HG02943 (cell line): ENCODE results near the gene CCDC85B.
"Not testable (repeated sequence)": the region's sequence is repeated elsewhere in the genome, so short reads cannot be mapped to it uniquely, and the experiment has no call there.

Experiments used
- ATAC-seq: cut with Tn5 transposase; IDR thresholded peaks from one replicate; pipeline ENCODE4 v1.9.1; 2021; ENCODE audit warnings: mild to moderate bottlenecking, low read depth, moderate library complexity; ENCODE audit not compliant: unreplicated experiment

CCDC85B gene

DNA sequence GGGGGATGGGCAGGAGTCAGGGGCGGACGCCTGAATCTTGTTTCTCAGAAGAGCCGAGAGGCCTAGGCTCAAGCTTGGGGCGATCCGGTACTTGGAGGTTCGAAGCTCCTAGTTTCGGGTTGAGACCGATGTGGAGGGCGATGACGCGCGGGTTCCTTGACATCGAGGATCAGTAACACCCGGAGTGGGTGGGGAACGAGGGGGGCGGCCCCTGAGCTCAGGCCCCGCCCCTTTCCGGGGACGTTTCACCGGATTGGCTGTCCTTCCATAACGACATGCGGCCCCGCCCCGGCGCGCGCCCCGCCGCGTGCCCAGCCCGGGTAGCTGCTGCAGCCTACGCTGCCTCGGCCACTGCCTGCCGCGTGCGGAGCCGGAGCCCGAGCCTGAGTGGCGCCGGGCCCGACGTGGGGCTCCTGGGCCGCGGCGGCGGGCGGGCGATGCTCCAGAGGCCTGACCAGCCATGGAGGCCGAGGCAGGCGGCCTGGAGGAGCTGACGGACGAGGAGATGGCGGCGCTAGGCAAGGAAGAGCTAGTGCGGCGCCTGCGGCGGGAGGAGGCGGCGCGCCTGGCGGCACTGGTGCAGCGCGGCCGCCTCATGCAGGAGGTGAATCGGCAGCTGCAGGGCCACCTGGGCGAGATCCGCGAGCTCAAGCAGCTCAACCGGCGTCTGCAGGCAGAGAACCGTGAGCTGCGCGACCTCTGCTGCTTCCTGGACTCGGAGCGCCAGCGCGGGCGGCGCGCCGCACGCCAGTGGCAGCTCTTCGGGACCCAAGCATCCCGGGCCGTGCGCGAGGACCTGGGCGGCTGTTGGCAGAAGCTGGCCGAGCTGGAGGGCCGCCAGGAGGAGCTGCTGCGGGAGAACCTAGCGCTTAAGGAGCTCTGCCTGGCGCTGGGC lies at the start of gene CCDC85B:
TSS of gene CCDC85B (plus strand) at position 350 of the 895 bp plus-strand sequence. CDS start at position 461, 111 bp downstream.
- ATAC-seq, result peak; percentile 45

DNA sequence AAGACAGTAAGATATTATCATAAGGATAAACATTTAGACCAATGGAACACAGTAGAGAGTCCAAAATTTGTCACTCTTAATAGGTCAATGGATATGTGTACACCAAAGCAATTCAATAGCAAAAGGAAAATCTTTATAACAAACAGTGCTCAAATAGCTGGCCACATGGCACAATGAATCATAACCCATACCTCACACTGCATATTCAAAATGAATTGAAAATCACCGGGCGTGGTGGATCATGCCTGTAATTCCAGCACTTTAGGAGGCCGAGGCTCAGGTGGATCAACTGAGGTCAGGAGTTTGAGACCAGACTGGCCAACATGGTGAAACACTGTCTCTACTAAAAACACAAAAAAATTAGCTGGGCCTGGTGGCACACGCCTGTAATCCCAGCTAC lies 48.3 kb upstream of the CCDC85B start:
- no peak for ATAC-seq

DNA sequence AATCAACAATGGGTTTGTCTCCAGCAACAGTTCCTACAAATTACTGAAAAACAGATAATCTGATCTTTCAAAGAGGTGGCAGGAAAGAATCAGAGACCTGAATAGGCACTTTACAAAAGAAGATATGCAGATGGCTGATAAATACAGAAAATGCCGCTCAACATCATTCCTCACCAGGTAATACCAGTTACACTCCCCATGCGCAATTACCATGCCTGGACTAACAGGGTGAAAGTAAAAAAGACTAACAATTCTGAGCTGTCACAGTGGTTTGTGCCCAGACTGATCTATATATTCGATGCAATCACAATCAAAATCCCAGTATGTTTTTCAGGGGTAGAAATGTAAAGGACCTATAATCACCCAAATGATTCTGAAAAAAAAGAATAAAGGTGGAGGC lies 46.7 kb upstream of the CCDC85B start:
- ATAC-seq, result no peak

DNA sequence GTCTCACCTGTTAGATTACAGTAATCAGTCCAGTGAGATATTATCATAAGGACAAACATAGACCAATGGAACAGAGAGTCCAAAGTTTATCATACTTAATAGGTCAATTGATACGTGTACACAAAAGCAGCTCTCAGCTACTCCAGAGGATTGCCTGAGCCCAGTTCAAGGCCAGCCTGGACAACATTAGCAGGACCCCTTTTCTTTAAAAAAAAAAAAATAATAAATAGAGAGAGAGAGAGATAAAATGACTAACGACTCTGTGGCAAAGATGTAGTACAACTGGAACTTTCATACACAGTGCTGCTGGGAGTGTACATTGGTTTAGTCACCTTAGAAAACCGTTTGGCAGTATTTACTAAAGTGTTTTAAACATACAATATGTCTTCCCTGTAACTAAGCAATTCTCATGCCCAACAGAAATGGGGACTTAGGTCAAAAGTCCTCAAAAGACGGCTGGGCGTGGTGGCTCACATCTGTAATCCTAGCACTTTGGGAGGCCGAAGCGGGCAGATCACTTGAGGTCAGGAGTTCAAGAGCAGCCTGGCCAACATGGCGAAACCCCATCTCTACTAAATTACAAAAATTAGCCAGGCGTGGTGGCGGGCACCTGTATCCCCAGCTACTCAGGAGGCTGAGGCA lies 46.1 kb upstream of the CCDC85B start:
- no peak for ATAC-seq

DNA sequence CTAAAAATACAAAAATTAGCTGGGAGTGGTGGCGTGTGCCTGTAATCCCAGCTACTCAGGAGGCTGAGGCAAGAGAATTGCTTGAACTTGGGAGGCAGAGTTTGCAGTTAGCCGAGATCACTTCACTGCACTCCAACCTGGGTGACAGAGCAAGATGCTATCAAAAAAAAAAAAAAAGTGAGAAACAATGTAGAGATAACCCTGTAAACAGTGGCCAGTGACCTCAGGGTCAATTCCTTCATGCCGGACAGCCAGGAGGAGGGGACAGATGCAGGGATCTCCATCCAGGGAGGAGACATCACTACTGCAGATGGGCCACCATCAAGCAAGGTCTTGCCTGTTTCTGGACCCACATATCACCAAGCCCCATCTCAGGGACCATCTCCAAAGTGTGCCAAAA lies 42.7 kb upstream of the CCDC85B start:
- no peak for ATAC-seq

DNA sequence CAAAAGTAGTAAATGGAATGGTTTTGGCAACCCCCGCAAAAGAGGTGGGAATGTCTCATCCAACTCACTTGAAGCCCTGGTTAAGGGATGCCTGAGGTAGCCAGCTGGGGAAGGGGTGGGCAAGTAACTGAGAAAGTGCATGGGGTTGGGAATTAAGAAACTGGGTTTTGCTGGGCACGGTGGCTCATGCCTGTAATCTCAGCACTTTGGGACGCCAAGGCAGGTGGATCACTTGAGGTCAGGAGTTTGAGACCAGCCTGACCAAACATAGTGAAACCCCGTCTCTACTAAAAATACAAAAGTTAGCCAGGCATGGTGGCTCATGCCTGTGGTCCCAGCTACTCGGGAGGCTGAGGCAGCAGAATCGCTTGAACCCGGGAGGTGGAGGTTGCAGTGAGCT lies 41.8 kb upstream of the CCDC85B start:
- not testable (repeated sequence) for ATAC-seq

DNA sequence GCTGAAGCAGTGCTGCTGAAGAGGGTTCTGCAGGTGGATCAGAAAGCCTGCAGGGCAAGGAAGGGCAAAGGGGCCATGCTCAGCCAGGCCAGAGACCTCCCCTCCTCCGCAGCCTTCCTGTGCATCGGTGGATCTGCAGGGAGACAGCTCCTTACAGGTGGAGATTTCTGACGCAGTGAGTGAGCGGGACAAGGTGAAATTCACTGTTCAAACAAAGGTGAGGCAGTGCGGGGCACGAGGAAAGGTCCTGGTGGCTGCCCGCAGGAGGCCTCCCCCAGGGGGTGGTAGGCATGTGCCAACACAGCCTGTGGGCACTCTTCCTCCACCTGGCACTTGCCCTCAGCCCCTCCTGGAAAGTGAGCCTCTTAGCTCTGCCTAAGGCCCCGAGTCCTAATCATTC lies 41.1 kb upstream of the CCDC85B start:
- ATAC-seq, result no peak

DNA sequence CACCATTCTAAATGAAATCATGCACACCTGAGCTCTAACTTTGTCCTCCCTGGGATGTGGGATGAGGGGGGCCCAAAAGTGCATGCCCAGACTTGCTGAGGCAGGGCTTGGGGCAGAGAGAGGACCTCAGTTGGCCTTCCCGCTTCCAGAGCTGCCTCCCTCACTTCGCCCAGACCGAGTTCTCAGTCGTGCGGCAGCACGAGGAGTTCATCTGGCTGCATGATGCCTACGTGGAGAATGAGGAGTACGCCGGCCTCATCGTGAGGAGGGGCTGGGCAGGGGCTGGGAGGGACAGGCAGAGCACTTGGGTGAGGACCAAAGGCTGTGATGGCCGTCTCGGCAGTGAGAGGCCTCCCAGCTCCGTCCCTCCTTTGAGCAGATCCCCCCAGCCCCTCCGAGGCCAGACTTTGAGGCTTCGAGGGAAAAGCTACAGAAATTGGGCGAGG lies 40.7 kb upstream of the CCDC85B start:
- ATAC-seq, result no peak

DNA sequence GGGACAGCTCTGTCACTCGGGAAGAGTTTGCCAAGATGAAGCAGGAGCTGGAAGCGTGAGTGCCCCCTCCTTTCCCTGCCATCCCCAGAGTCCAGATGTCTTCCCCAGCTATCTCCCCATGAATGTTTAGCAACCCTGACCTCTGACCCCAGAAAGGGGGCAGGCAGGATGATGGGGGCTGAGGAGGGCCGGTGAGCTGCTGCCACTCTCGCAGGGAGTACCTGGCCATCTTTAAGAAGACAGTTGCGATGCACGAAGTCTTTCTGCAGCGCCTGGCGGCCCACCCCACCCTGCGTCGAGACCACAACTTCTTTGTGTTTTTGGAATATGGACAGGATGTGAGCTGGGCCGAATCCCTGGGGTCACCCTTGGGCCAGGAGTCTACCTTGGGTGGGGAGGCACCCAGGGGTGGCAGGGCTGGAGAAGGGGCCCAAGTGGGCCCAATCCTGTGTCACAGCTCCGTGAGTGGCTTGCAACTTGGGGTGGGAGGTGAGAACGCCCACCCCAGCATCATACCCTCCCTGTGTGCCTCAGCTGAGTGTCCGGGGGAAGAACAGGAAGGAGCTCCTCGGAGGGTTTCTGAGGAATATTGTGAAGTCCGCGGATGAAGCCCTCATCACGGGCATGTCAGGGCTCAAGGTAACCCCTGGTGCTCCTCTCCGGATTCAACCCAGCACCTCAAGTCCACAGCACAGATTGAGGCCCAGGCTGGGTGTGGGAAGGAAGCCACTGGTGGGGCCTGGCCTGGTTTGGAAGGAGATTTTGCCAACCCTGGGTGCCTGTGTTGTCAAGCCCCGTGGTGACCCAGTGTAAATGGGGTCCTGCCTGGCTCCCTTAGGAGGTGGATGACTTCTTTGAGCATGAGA lies 40.0 kb upstream of the CCDC85B start:
- no peak for ATAC-seq

DNA sequence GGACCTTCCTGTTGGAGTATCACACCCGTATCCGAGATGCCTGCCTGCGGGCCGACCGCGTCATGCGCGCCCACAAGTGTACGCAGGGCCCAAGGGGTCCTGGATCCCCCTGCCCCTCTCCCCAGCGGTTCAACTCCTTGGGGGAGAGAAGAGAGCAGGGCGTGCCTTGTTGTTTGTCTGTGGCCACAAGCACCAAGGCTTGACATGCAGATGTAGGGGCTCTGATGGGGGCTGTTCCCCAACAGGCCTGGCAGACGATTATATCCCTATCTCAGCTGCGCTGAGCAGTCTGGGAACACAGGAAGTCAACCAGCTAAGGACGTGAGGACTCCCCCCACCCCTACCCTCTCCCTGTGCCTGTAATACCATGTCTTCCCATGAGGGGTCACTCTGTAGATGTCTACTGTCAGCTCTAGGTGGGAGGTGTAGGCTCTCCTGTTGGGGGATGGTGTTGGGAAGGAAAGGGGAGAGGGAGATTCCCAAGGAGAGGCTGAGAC lies 39.3 kb upstream of the CCDC85B start:
- no peak for ATAC-seq

DNA sequence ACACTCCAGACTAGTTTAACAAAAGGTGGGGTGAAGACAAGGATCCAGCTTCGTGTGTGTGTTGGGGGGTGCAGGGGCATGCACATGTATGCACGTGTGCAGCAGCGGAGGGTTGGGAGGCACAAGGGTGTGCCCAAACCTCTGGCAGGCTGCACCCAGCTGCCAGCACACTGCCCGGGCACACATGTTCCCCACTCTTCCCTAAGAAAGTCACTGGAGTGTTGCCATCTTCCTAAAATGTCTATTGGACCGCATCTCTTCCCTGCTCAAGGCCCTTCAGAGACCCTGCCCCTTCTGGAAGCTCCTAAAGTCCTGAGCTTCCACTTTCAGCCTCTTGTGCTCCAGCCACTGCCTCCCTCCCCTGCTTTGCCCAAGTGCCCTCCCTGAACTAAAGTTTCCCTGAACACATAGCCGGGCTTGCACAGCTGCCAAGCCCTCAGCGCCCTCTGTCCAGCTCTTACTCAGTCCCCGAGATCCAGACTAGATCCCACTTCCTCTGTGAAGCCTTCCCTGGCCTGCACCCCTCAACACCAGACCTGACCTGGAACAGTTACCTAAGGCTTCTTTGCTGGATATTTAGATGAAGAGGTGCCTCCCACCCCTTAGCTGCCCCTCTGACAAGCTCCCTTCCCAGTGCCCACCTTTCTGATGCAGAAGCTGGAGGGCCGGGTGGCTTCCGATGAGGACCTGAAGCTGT lies 38.5 kb upstream of the CCDC85B start:
- no peak for ATAC-seq

DNA sequence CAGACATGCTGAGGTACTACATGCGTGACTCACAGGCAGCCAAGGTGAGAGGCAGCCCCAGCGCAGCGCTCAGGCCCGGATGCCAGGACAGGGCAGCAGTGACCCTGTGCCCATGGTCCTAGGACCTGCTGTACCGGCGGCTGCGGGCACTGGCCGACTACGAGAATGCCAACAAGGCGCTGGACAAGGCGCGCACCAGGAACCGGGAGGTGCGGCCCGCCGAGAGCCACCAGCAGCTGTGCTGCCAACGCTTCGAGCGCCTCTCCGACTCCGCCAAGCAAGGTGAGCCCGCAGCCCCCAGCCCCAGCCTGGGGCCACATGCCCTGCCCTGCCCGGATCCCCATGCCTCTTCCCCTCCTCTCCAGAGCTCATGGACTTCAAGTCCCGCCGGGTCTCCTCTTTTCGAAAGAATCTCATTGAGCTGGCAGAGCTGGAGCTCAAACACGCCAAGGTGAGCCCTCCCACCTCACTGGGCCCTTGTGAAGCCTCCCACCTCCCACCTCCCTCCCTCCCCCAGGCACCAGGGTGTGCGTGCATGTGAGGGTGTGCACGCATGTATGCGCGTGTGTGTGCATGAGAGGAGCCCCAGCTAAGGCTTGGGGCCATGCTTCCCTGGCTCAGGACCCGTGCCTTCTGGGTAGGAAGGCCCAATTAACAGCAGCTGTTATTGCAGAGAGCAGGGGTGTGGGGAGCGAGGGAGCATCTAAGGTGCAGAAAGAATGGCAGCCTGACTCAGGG lies 37.8 kb upstream of the CCDC85B start:
- ATAC-seq, result no peak

DNA sequence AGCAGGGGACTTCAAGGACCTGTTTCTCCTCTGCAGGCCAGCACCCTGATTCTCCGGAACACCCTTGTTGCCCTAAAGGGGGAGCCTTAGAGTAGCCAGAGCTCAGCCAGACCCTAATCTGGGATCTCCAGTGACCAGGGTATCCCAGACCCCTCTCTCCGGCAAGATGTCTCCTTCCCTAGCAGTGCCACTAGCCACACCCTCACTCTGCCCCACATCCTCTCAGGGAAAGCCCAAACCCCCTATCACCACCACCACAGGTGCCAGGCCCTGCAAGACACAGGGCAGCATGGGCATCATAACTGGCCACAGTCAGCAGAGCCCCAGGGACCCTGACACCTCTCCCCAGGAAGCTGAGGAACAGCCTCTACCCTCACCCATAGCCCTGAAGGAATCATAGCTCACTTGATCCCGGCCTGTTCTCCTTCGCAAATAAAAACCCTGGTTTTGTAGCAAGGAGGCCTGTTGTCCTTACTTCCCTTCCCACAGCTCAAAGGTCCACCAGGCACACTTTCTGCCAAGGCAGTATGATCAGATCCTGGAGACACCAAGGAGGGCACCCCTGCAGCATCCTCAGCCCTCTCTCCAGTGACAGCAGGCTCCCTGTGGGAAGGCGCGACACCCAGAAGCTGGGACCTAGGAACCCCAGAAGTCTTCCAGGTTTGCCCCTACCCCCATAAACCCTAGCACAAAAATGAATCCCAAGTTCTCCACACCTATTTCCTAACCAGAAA lies 37.1 kb upstream of the CCDC85B start:
- no peak for ATAC-seq

DNA sequence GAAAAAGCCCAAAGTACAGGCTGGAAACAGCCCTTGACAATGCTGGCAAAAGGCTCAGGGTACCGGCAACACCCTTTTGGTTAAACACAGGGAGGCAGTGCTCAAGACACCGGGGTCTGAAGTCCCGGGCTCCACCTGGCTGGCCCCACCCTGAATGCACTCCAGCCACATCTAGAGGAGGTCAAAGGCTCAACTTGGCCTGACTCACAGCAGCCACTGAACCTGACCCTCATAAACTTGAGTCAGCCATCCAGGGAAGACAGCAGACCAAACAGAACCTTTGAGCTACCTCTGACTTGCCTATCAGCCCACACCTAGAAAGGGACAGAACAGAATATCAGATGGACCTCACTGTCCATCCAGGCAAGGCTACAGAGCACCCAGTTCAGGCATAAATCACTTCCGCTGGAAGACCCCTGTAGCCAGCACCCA lies 36.3 kb upstream of the CCDC85B start:
- no peak for ATAC-seq

DNA sequence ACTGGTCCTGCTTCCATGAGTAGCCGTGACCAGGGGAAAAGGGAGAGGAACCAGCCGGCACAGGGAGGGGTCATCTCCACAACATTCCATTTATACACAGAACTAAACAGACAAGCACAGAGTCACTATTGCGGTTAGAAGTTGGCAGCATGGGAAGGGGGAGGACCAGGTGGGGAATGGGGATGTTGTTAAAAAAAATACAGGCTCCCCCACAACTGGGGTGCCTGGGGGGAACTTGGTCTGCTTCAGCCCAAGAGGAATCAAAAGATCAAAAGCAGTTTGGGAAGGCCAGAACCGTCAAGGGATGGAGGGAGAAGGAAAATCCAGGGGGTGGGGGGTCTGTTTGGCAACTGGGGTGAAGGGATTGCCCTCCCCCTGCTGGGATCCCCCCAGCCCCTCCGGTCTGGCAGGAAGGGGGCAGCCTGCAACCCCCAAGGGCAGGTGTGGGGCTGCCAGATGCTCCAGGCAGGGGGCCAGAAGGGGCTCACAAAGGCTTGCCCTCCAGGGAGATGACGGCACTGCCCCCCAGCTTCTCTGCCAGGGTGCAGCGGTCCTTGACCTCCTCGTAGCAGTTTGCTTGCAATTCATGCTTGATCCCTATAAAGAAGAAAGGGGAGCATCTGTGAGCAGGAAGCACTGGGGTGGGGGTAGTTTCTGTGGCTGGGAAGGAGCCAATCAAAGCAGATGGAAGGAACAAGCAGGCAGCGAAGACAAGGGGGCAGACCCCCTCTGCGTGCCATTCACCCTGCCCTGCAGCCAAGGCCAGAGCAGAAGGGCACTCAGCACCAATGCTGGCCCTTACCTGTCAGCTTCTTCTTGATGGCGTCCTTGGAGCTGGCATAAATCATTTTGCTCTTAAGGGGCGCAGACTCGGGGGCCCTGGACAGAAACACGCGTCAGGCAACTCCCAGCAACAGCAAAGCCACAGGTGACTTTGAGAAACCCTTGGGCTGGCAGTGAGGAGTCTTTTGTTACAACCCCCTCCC lies 35.3 kb upstream of the CCDC85B start:
- no peak for ATAC-seq

DNA sequence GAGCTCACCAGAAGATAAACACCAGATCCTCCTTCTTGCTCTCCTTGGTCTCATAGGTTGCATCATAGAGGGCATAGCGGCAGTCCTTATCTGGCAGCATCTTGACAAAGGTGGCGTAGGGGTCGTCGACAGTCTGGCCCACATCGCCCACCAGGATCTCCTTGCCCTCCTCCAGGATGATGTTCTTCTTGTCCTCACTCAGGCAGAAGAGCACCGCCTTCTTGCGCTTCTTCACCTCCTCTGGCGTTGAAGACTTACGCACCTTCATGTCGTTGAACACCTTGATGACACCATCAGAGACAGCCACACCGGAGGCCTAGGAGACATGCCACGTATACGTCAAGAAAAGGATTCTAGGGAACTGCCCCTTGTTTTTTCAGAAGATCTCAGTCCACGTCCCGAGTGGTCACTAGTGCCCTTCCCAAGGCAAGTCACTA lies 34.5 kb upstream of the CCDC85B start:
- no peak for ATAC-seq

DNA sequence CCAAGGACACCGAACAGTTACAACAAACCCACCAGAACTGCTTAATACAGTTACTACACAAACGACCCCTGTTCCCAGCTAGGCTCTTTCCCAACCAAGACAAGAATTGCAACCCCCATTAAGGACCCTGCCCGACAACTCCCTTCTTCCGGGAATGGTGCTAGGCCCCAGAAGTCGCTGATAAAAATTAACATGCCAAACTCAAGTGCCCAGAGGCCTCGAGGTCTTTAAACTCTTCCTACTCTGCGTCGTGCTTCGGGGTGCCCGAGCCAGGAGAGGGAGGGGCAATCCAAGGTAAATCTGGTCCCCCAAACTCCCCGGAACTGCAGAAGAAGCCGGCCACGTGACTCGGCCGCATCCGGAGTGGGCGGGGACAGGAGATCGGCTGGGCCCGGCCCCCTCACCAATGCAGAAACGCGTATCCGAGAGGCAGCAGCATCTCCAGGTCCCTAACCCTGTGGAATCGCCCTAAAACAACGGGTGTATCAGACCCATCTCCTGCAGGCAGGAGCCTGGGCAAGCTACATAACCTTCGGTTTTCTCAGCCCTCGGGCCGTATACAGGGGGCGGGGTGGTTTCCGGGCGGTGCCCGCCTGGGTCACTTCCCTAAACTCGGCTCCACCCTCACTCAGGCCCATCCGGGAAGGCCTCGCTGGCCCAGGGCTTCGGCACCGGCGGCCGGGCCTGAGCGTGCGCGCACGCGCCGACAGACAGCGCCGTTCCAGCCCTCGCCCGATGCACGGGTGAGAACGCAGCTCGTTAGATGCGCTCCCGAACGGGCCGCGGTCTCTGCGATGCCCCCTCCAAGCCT lies 33.6 kb upstream of the CCDC85B start:
- ATAC-seq, result no peak
